HUDEP-2 (cell line): ENCODE data around the gene VCY.
"Not testable (repeated sequence)": the region's sequence is repeated elsewhere in the genome, so short reads cannot be mapped to it uniquely, and the experiment has no call there.

ENCODE experiments used
- DNase-seq, 76 experiments: peaks; one replicate each; lab custom pipeline; 2025; ENCODE audit not compliant: unreplicated experiment in 76 of 76; lab: John Stamatoyannopoulos, UW

VCY gene

DNA sequence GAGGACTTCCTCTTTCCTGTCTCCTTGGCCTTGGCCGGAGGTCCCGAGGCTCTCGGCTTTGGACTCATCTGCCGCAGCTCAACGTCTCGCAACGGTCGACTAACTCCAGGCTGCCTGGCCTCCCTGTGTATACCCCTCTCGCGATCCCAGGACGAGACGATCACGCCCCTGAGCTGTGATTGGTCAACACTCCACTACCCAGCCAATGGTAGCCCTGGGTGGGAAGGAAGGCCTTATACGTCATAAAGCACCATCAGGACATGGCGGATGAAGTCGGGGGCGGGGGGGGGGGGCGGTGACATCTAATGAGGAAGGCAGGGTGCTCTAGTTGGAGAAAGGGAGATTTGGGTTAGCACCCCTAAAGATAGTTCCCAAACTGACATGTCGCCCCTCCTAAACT, at the start of gene VCY:
VCY (minus strand) TSS at position 101 of the 400 bp plus-strand sequence; CDS start at position 68, 33 bp downstream.
- DNase-seq, result not testable (repeated sequence)

DNA sequence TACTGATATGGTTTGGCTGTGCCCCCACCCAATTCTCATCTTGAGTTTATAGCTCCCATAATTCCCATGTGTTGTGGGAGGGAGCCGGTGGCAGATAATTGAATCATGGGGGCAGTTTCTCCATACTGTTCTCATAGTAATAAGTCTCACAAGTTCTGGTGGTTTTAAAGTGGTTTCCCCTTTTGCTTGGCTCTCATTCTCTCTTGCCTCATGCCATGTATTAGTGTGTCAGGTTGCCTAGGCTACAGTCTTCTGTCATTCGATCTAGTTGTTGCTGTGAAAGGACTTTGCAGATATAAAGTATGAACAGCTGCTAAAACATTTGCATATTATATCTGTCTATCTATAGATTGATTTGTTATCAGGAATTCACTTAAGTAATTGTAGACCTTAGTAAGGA, 44.1 kb upstream of the VCY start:
- DNase-seq, result not testable (repeated sequence)

DNA sequence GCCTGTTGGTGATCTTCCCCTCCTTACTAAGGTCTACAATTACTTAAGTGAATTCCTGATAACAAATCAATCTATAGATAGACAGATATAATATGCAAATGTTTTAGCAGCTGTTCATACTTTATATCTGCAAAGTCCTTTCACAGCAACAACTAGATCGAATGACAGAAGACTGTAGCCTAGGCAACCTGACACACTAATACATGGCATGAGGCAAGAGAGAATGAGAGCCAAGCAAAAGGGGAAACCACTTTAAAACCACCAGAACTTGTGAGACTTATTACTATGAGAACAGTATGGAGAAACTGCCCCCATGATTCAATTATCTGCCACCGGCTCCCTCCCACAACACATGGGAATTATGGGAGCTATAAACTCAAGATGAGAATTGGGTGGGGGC, 25.6 kb upstream of the VCY start:
- DNase-seq, result not testable (repeated sequence)

DNA sequence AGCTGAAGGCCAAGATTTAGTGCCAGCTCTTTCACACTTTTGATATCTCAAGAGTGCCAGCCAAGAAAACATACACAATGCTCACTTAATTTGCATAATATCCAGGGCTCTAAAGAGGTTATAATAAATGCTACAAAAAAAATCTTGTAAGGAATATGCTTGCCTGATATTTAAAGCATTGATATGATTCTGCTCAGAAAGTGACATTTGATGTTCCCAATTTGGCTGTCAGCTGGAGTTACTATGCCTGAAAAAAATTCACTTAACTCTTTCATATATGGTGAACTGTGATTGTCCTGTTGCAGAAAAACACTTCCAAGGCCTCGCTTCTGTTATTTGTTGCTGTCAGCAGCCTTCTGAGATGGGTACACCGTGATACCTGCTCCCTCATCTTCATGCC, 43.9 kb downstream of the VCY start:
- not testable (repeated sequence) for DNase-seq
